ENCODE data around the gene GPR141.

The GPR141 gene

GRCh38 chr7:37669818-37670217 is 13.7 kb upstream of the GPR141 start:
- TF ChIP-seq CTCF (IDR thresholded peaks at IDR 0.05), result no peak
- H3K27ac ChIP-seq, result no peak overlapping the region
- H3K4me3 ChIP-seq, result no peak overlapping the region
- DNase-seq (ENCODE audit: low spot score), result no peak

- DNase-seq (ENCODE audit: low spot score), result no peak
- TF ChIP-seq CTCF (IDR thresholded peaks at IDR 0.05), result no peak
- Histone ChIP-seq H3K27ac (no peak overlapping the region), H3K4me3 (no peak overlapping the region)
Observed at GRCh38 chr7:37670436-37670835, 13.1 kb upstream of the GPR141 start.

GRCh38 chr7:37671876-37672275 is 11.7 kb upstream of the GPR141 start:
- DNase-seq (ENCODE audit: low spot score), result no peak
- Histone ChIP-seq H3K4me3 (no peak overlapping the region), H3K27ac (no peak overlapping the region)
- no peak for TF ChIP-seq CTCF (IDR thresholded peaks at IDR 0.05)

GRCh38 chr7:37672926-37673325 is 10.6 kb upstream of the GPR141 start:
- DNase-seq (ENCODE audit: low spot score), result no peak
- no peak for TF ChIP-seq CTCF (IDR thresholded peaks at IDR 0.05)
- no peak overlapping the region for H3K27ac ChIP-seq
- H3K4me3 ChIP-seq, result no peak overlapping the region

GRCh38 chr7:37673523-37673922 is 10.0 kb upstream of the GPR141 start:
- no peak for TF ChIP-seq CTCF (IDR thresholded peaks at IDR 0.05)
- Histone ChIP-seq H3K4me3 (no peak overlapping the region), H3K27ac (no peak overlapping the region)
- DNase-seq (ENCODE audit: low spot score), result no peak

- H3K27ac ChIP-seq, result no peak overlapping the region
- H3K4me3 ChIP-seq, result no peak overlapping the region
- DNase-seq (ENCODE audit: low spot score), result no peak
- TF ChIP-seq CTCF (IDR thresholded peaks at IDR 0.05), result no peak
Observed at GRCh38 chr7:37674531-37674930, 9.0 kb upstream of the GPR141 start.

GRCh38 chr7:37675749-37676148 is 7.8 kb upstream of the GPR141 start:
- TF ChIP-seq CTCF (IDR thresholded peaks at IDR 0.05), result no peak
- DNase-seq (ENCODE audit: low spot score), result no peak
- H3K4me3 ChIP-seq, result no peak overlapping the region
- no peak overlapping the region for H3K27ac ChIP-seq
